ENCODE measurements around the gene SUGT1.
"Not testable (repeated sequence)": the region's sequence is repeated elsewhere in the genome, so short reads cannot be mapped to it uniquely, and the experiment has no call there.

The SUGT1 gene

DNA sequence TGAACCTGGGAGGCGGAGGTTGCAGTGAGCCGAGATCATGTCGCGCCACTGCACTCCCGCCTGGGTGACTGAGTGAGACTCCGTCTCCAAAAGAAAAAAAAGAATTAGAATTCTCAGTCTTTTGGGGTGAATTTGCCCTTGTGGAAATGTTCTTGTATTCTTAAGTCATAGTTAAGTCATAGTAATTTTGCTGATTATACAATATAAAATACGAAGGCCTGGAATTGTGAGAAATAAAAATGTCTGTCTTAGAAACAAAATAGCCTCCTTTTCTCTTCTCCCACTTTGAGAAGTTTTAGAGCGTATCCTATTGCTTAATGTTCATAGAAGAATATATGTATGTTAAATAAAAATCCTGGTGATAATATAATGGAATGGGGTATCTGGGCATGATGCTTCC lies 18.1 kb downstream of the SUGT1 start:
- no peak for DNase-seq

DNA sequence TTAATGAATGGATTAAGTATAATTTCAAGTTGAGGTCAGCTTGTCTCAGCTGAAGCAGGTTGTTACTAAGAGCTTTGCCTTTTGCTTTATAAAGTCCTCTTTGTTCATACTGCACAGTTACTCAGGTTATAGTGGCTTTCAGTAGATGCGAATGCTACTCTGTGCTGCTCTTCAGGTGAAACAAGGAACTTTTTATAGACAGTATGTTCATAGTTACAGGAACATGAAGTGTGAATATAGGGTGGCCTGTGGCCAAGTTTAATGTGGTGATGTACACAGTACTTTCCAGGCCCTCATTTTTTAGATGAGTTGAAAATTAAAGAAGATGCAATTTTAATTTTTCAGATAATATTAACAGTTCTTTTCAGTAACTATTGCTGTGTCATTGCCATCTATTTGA lies 20.8 kb downstream of the SUGT1 start:
- DNase-seq, result no peak

DNA sequence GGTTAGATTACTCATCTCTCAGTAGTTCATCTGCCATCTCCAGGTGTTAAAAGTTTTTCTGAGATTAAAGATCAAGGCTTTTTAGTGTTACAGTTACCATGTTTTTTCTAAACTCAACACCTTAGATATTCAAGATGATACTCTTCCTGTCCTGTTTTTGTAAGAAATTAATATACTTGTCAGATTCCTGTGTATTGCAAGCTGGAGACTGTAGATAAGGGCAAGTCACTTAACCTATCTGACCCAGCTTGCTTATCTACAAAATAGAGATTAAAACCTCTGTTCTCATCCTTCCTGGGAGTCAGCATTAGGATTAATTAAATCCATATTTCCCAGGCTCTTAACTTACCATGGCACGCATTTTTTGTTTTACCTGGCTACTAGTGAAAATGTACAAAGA lies 25.2 kb downstream of the SUGT1 start:
- DNase-seq, result no peak

DNA sequence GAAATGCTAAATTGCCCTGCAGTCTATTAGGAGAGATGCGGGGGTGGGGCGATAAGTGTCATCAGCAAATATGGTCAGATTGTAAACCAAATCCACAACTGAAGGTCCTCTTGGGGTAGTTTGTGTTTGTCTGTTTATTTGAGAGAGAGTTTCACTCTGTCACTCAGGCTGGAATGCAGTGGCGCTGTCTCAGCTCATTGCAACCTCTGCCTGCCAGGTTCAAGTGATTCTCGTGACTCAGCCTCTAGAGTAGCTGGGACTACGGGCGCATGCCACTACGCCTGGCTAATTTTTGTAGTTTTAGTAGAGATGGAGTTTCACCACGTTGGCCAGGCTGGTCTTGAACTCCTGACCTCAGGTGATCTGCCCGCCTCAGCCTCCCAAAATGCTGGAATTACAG lies 33.2 kb downstream of the SUGT1 start:
- not testable (repeated sequence) for DNase-seq

DNA sequence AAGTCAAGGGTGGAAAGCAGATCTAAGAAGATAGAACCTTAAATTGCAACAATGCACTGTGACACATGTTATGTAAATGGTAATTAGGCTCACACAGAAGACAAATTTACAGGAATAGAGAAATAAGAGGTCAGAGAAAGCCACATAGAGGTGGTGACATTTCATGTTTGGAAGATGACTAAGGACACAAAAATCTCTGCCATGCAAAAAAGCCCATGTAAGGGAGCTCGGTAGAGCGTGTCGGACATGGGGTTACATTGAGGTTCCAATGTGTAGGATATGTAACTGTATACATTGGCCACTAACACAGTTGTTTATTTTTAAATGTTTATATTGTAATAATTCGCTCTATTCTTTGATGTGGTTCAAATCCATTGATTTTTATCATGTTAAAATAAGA lies 33.7 kb downstream of the SUGT1 start:
- DNase-seq, result no peak

DNA sequence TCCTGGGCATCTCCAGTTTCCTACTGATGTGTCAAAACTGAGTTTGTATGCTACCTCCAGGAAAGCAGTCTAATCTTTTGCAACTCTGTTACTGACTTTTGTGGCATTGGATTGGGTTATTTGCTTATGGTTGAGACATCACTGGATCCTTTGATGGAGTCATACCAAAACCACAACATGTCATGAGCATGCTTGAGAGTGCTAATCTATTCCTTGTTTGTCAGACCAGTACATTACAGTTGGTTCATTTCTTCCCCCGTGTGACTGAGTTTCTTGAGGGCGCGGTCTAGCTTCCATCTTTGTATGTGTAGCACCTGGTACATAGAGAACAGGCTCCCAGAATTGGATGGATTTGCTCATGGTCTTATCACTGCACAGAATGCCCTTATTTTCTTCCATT lies 43.2 kb downstream of the SUGT1 start:
- DNase-seq, result peak; percentile 19 to 37

DNA sequence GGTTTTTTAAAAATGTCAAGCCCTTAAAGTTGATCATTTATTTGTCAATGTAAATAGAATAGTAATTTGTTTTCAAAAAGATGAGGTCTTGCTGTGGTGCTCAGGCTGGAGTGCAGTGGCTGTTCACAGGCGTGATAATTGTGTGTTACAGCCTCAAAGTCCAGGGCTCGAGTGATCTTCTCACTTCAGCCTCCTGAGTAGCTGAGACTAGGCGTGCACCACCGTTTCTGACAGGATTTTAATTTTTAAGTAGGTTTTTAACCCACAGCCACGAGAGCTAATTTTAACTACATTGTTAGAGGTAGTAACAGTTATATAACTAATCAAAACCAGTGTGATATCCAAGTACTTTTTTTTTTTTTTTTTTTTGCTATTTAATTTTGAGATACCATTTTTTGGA lies 43.9 kb downstream of the SUGT1 start:
- no peak for DNase-seq

DNA sequence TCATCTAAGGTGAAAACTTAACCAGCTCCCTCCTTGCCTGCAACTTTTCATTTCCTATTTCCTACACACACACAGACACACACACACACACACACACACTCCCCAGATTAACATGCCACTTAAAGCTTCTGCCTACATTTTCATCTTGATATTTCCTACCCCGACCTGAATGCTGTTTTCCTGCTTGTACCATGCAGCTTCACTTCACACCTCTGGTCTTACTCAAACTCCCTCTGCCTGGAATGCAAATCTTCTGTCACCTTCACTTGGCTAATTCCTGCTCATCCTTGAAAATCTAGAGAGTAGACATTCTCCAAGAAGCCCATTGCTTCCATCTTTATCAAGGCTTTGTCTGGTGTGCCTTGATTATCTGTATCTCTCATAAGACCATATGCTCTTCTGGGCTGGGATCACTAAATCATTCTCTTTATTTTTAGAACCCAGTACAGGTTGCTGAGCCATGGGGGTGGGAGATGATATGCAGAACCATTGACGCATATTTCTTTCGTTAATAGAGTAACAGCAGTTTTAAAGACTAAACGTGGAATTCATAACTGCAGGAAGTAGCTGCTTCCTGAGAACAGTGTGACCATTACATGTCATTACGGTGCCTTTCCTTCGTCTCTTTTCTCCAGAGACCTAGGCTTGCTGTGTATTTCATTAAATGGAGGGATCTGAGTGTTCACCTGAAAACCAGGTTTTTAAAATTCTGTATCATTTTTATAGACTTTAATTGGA lies 49.3 kb downstream of the SUGT1 start:
- DNase-seq, result no peak

DNA sequence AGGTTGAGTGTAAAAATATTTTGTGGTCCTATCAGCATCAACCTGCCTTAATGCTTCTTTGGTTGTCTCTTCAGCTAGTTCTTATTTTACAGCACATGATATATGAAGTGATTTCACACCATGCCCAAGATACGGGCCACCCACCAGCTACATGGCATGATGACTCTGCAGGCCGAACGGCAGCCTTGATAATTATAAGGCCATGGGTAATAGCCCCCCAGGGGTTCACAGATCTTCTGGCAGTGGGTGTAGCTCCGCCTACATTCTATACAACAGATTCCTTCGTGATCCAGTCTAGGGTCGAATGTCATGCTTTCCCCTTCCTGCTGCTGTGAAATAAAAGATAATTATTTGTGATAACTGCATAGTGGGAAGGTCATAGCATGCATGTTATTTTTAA lies 50.8 kb downstream of the SUGT1 start:
- no peak for DNase-seq

DNA sequence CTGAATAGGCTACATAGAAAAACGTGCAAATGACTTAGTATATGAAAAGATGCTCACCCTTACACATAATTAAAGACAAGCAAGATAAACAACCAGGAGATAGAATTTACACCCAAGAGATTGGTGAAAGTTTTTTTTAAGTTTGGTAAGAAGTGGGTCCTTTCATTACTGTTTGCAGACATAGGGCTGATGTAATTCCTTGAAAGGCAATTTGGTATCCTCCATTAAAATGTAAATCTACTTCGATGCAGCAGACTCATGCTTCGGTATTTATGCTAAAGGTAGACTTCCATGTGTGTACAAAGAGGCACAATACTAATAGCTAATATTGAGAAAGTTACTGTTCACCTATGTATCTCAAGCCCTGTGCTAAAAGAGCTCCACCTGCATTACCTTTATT lies 53.4 kb downstream of the SUGT1 start:
- no peak for DNase-seq

DNA sequence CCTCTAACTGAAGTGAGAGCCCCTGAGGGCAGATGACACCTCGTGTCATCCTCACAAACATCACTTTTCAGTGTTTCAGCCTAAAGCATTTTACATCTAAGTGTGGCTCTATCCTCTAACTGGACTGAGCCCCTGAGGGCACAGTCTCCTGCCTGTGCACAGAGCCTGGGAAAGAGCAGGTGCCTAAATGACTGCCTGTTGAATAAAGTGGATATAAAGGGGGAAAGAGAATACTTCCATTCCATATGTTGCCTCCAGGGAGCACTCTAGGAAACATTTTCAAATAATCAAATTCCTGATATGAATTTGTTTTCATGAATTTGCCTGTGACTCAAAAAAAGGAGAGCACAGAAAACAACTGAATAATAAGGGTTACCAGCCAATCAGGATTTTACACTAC lies 54.7 kb downstream of the SUGT1 start:
- no peak for DNase-seq

DNA sequence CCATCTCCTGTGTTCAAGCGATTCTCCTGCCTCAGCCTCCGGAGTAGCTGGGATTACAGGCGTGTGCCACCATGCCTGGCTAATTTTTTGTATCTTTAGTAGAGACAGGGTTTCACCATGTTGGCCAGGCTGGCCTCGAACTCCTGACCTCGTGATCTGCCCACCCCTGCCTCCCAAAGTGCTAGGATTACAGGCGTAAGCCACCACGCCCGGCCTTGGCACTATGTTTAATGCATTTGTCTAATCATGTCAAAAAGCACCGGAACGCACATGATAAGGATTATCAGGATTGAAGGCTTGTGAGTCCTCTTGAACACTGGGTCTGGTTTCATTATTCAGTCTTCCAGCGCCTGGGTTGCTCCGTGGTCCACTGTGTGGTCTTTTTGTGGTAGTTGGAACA lies 55.6 kb downstream of the SUGT1 start:
- DNase-seq, result not testable (repeated sequence)

DNA sequence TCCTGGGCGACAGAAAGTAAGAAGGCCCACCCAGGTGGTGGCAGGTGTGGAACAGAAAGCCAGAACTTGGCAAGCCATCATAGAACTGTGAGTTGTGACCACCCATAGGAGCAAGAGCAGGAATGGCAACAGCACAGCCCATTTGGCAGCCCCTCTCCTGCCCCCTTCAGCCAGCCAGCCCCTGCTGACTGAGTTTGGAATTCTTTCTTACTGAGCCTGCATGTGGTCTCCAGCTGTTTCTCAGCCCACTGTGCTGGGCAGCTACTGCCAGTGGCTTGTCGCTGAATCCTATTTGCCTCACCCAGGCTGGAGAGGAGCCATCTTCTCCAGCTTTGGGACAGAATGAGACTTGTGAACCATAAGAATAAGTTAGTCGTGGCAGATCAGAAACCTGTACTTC lies 58.6 kb downstream of the SUGT1 start:
- DNase-seq, result no peak

DNA sequence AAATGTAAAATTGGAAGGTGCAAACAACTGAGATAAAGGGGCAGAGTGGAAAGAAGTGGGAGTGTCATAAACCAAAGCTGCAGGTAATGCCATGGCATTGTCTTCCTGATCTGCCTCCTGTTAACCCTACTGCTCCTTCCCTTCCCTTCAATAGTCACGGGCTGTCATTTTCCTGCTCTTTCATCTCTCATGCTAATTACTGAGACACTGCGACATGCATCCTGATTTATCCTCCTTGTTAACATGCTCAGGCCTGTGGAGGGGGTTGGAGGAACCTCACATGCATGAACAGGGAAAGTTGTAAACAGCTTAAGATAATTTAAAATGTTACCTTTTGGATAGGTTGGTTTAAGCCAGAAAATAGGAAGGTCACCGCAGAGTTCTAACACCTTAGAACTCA lies 59.7 kb downstream of the SUGT1 start:
- no peak for DNase-seq

DNA sequence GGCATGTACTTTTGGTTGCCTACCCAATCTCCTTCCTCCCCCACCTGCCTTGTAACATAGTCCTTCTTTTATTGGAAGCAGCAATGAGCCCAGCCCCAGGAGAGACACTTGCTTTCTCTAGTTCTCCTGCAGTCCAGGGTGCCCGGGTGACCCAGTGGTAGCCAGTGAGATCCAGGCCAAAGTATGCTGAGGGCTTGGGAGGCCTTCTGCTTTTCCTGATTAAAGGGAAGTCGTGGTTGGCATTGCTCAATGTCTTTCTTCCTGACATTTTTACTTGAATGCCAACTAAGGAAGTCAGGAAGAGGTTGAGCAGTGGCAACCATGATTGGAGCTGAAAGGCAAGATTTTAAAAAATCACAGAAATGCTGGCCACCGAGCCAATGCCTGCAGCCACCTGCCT lies 61.3 kb downstream of the SUGT1 start:
- no peak for DNase-seq

DNA sequence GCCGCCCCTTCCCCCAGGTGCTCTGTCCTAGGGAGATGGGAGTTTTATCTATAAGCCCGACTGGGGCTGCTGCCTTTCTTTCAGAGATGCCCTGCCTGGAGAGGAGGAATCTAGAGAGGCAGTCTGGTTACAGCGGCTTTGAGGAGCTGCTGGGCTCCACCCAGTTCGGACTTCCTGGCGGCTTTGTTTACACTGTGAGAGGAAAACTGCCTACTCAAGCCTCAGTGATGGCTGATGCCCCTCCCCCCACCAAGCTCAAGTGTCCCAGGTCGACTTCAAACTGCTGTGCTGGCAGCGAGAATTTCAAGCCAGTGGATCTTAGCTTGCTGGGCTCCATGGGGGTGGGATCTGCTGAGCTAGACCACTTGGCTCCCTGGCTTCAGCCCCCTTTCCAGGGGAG lies 68.3 kb downstream of the SUGT1 start:
- not testable (repeated sequence) for DNase-seq

DNA sequence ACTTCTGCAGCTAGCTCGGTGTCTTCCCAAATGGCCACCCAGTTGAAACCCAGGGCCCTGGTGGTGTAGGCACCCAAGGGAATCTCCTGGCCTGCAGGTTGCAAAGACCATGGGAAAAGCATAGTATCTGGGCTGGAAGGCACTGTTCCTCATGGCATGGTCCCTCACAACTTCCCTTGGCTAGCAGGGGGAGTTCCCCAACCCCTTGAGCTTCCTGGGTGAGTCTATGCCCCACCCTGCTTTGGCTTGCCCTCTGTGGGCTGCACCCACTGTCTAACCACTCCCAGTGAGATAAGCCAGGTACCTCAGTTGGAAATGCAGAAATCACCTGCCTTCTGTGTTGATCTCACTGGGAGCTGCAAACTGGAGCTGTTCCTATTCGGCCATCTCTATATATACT lies 68.7 kb downstream of the SUGT1 start:
- DNase-seq, result not testable (repeated sequence)

DNA sequence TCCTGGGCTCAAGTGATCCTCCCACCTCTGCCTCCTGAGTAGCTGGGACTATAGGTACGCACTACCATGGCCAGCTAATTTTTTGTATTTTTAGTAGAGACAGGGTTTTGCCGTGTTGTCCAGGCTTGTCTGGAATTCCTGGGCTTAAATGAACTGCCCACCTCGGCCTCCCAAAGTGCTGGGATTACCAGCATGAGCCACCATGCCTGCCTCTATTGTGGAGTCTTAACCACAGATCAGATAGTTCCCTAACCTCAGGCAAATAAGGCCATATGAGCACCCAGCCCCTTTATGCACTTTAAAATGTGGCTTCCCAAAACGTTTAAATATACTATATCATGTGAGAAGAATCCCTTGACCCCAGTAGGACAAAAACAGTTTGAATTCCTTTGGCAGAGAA lies 70.5 kb downstream of the SUGT1 start:
- DNase-seq, result no peak

DNA sequence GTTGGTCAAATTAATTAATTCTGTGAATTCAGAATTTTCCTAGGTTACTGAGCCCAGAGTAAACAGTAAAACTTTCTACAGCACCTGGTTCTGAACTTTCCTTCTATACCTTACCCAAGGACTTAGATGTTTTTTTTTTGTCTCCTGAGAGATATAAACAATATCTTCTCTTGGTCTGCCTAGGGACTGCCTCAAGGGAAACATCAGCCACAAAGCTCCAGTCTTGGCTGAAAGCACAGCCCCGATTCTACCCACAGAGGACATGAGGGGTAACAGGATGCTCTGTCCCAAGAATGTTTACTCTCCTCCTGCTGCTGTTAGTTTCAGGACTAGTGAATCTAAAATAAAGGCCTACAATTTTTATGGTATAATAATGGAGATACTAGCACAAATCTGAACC lies 72.7 kb downstream of the SUGT1 start:
- no peak for DNase-seq

DNA sequence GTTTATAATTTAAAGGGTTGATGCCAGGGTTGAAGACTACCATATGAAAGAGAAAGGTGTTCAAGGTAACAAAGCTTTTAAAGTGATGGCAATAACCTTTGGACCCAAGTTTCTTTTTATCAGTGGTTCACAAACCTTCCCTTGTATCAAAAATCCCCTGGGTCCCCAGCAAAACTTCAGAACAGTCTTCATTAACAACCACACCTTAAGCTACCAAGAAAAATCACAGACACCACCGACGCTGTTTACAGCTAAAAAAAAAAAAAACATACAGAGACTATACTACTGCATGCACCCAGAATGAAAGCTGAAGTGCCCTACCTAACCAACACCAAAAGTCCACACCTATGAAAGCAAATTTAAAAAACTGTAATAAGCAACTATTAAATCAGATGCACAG lies 73.6 kb downstream of the SUGT1 start:
- no peak for DNase-seq

DNA sequence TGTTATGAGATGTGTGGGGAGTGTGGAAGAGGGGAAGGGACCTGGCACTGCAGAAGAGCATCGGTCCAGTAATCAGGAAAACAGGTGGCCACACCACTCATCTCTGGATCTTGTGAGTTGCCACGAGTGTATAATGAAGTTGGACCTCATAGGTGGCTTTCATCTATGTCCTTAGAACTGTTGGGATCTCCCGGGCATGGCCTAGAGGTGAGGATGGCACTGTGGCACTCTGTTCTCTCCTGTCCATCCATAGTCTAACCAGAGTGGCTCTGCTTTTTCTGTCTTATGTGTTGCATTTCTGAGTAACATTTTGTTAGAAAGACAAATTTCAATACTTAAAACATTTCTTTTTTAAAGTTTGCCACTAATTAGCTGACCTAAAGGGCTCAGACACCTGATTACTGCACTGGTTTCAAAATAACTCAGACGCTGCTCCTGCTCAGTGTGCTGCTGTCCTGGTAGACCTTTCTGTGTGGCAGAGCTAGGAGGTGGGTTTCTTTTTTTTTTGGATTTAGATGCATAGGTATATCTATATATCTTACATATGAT lies 81.5 kb downstream of the SUGT1 start:
- DNase-seq, result no peak

DNA sequence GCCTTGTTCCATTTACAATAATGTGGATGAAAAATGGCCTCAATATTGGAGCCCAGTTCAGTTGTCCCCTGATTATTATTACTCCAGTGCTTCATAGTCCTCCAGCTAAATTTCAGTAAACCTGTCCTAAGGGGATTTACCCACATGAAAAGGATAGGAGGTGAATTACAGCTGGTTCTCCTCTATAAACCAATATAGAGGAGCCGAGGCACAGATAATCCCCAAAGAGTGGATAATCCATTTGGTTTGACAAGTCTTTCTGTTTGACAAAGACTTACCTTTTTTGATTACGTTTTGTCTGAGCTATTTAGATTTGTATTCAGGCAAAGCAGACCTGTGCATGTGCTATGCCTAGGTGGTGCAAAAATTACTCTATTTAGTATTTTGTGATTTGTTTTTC lies 84.3 kb downstream of the SUGT1 start:
- no peak for DNase-seq

DNA sequence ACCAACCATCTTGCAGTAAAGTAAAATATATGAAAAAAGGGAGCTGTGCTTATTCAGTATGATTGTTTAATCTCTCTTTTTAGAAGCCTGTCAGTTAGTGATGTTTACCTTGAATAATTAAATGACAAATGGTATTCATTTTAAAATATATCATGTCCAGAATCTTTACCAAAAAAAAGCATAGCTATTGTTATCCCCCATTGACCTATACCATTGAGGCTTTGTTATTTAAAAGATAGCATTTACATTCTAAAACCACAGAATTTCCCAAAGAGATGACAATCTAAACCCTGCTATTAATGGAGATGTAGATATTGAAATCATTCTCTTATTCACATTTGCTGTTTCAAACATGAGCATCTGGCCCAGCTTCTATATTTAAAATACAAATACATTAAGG lies 84.8 kb downstream of the SUGT1 start:
- no peak for DNase-seq

DNA sequence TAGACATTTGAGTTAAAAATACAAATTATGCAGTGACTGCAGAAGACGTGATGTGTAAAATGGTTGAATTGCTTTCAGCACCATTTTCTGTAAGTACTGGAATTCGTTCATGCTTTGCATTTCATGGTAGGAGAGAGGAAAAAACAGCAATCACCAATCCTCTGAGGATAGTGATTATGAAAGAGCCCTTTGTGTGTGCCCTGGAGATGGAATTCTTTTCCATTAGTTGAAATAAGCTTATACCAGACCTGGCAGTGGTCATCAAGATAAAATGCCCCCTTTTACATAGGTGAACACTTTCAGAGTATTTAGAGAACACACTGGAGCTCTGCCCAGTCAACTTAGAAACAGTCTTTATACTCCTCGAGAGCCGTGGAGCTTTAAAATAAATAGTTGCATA lies 85.3 kb downstream of the SUGT1 start:
- DNase-seq, result no peak

Data from activated CD4-positive, alpha-beta T cell treated with anti-CD3 and anti-CD28 coated beads, Interleukin-2, amount 50 U/mL, for 48 hours (primary cell).